HCT116 (cell line): ENCODE data around the gene BMAL1.

Experiments
- POLR2A ChIP-seq: IDR thresholded peaks from 2 replicates; pipeline ENCODE4 v1.7.0; 2011; ENCODE audit warnings: borderline replicate concordance; ENCODE audit not compliant: insufficient read depth, insufficient read length; ENCODE audit errors: extremely low read depth
- RAD21 ChIP-seq: IDR thresholded peaks from 2 replicates; pipeline ENCODE4 v1.6.1; 2012; ENCODE audit warnings: low read depth, mild to moderate bottlenecking
- TF ChIP-seq, protein P1 (sequence below), 3 experiments: fragments of 200-600 bp in 1 of 3; sonication (generic) in 1 of 3; IDR thresholded peaks in 2 of 3; conservative IDR thresholded peaks in 1 of 3; 2 replicates each; pipeline ENCODE4 v1.5.1; 2012 to 2017; ENCODE audit warnings: low read depth in 2 of 3, low read length in 2 of 3, antibody characterized with exemption in 1 of 3, borderline replicate concordance in 1 of 3, control low read depth in 1 of 3, mild to moderate bottlenecking in 1 of 3, mixed read lengths in 1 of 3, mixed run types in 1 of 3, moderate library complexity in 1 of 3; ENCODE audit not compliant: insufficient read depth in 1 of 3
- TF ChIP-seq, protein P2 (sequence below): IDR thresholded peaks from 2 replicates; pipeline ENCODE4 v1.6.1; 2012

DNA sequence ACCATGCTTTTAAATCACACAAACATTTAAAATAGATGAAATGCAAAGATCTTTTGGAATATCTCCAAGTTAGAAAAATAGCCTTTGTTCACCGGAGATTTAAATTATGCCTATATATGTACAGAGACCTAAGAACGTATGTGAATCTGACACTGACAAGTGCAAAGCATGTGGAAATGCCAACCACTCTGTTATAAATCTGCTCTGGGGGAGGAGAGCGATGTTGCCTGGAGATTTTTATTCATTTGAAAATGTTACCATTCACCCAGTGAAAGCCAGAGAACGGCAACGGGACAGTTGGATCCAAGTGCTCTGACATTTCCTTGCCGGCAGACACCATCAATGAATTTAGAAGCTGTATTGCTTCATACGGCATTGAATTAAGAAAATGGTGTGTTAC, 39.8 kb upstream of the BMAL1 start:
- TF ChIP-seq, protein P1, sequence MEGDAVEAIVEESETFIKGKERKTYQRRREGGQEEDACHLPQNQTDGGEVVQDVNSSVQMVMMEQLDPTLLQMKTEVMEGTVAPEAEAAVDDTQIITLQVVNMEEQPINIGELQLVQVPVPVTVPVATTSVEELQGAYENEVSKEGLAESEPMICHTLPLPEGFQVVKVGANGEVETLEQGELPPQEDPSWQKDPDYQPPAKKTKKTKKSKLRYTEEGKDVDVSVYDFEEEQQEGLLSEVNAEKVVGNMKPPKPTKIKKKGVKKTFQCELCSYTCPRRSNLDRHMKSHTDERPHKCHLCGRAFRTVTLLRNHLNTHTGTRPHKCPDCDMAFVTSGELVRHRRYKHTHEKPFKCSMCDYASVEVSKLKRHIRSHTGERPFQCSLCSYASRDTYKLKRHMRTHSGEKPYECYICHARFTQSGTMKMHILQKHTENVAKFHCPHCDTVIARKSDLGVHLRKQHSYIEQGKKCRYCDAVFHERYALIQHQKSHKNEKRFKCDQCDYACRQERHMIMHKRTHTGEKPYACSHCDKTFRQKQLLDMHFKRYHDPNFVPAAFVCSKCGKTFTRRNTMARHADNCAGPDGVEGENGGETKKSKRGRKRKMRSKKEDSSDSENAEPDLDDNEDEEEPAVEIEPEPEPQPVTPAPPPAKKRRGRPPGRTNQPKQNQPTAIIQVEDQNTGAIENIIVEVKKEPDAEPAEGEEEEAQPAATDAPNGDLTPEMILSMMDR (IDR thresholded peaks at IDR 0.05 in 2 of 3, conservative IDR thresholded peaks at IDR 0.05 in 1 of 3; ENCODE audit: borderline replicate concordance in 1 of 3, insufficient read depth in 1 of 3, low read depth in 2 of 3, low read length in 2 of 3), result no peak
- TF ChIP-seq, protein P2, sequence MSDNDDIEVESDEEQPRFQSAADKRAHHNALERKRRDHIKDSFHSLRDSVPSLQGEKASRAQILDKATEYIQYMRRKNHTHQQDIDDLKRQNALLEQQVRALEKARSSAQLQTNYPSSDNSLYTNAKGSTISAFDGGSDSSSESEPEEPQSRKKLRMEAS, result no peak
- no peak for TF ChIP-seq RAD21
- TF ChIP-seq POLR2A, result no peak
